GM18499 (cell line): ENCODE data around the gene PCNT.
"Not testable (repeated sequence)": the region's sequence is repeated elsewhere in the genome, so short reads cannot be mapped to it uniquely, and the experiment has no call there.

Experiments used
- ATAC-seq: cut with Tn5 transposase; IDR thresholded peaks from one replicate; pipeline ENCODE4 v1.9.1; 2021; ENCODE audit warnings: moderate number of reproducible peaks; ENCODE audit not compliant: insufficient read depth, unreplicated experiment

The PCNT gene

GRCh38 chr21:46399686-46400085 lies 75.7 kb downstream of the PCNT start:
- ATAC-seq, result no peak

GRCh38 chr21:46401186-46401910 lies 77.4 kb downstream of the PCNT start:
- ATAC-seq, result no peak

- ATAC-seq, result no peak
These were observed 78.5 kb downstream of the PCNT start for GRCh38 chr21:46402421-46402820.

GRCh38 chr21:46403234-46403811 lies 79.4 kb downstream of the PCNT start:
- not testable (repeated sequence) for ATAC-seq

GRCh38 chr21:46404306-46404705 lies 80.3 kb downstream of the PCNT start:
- no peak for ATAC-seq

GRCh38 chr21:46406001-46406400 lies 82.0 kb downstream of the PCNT start:
- no peak for ATAC-seq

GRCh38 chr21:46409641-46410406 lies 85.9 kb downstream of the PCNT start:
- no peak for ATAC-seq

GRCh38 chr21:46410516-46410915 lies 86.6 kb downstream of the PCNT start:
- no peak for ATAC-seq

- no peak for ATAC-seq
These were observed 87.3 kb downstream of the PCNT start for GRCh38 chr21:46411236-46411635.

- no peak for ATAC-seq
These were observed 87.7 kb downstream of the PCNT start for GRCh38 chr21:46411691-46412090.

- ATAC-seq, result no peak
These were observed 88.8 kb downstream of the PCNT start for GRCh38 chr21:46412521-46413364.

GRCh38 chr21:46413365-46413696 lies 89.4 kb downstream of the PCNT start:
- no peak for ATAC-seq

- no peak for ATAC-seq
These were observed 91.0 kb downstream of the PCNT start for GRCh38 chr21:46414965-46415275.

- no peak for ATAC-seq
These were observed 92.6 kb downstream of the PCNT start for GRCh38 chr21:46416551-46416950.

GRCh38 chr21:46418265-46418946 lies 94.5 kb downstream of the PCNT start:
- no peak for ATAC-seq

- ATAC-seq, result no peak
These were observed 96.6 kb downstream of the PCNT start for GRCh38 chr21:46420241-46421190.

GRCh38 chr21:46421191-46421750 lies 97.3 kb downstream of the PCNT start:
- no peak for ATAC-seq

- no peak for ATAC-seq
These were observed 98.0 kb downstream of the PCNT start for GRCh38 chr21:46421756-46422555.
